A204.1 (cell line): ENCODE data around the gene CCND1.

ENCODE experiments used
- FAIRE-seq: peaks from 2 replicates; lab custom pipeline; 2012; peaks lifted over from hg19 to GRCh38; lab: Jason Lieb, UNC

The CCND1 gene

GRCh38 chr11:69654001-69654659 is 13.2 kb downstream of the CCND1 start:
- FAIRE-seq, result no peak

GRCh38 chr11:69654660-69655478 is 13.9 kb downstream of the CCND1 start:
- no peak for FAIRE-seq

- no peak for FAIRE-seq
Observed at GRCh38 chr11:69655479-69656428, 14.8 kb downstream of the CCND1 start.

- no peak for FAIRE-seq
Observed at GRCh38 chr11:69656536-69657455, 15.8 kb downstream of the CCND1 start.

- no peak for FAIRE-seq
Observed at GRCh38 chr11:69657456-69657910, 16.5 kb downstream of the CCND1 start.

- no peak for FAIRE-seq
Observed at GRCh38 chr11:69657911-69658625, 17.1 kb downstream of the CCND1 start.

- no peak for FAIRE-seq
Observed at GRCh38 chr11:69658626-69659450, 17.9 kb downstream of the CCND1 start.

- no peak for FAIRE-seq
Observed at GRCh38 chr11:69659591-69659990, 18.6 kb downstream of the CCND1 start.

- FAIRE-seq, result no peak
Observed at GRCh38 chr11:69660001-69660500, 19.1 kb downstream of the CCND1 start.

GRCh38 chr11:69661413-69661715 is 20.4 kb downstream of the CCND1 start:
- FAIRE-seq, result no peak

GRCh38 chr11:69662021-69662698 is 21.2 kb downstream of the CCND1 start:
- FAIRE-seq, result no peak

GRCh38 chr11:69662806-69663205 is 21.9 kb downstream of the CCND1 start:
- FAIRE-seq, result no peak

- FAIRE-seq, result no peak
Observed at GRCh38 chr11:69663326-69663725, 22.4 kb downstream of the CCND1 start.

- FAIRE-seq, result no peak
Observed at GRCh38 chr11:69664103-69664775, 23.3 kb downstream of the CCND1 start.

- FAIRE-seq, result no peak
Observed at GRCh38 chr11:69664901-69665300, 23.9 kb downstream of the CCND1 start.

GRCh38 chr11:69665669-69666068 is 24.7 kb downstream of the CCND1 start:
- FAIRE-seq, result no peak

- FAIRE-seq, result no peak
Observed at GRCh38 chr11:69666261-69666660, 25.3 kb downstream of the CCND1 start.

- no peak for FAIRE-seq
Observed at GRCh38 chr11:69666752-69667536, 26.0 kb downstream of the CCND1 start.
